Smooth muscle cell of bladder (primary cell): ENCODE results near the gene POLR3B. TPM values are rescaled to one million over a fixed set of nuclear protein-coding genes. Genes with fewer than 3 reads are reported as not detected.

Experiments
- total RNA-seq: library from RNA; depleted of rRNA; stranded (reverse); fragments of >200 nt; gene quantifications from 2 replicates; pipeline ENCODE4 v1.2.3, GENCODE V29; 2014

POLR3B gene
- 12.9 and 13.2 TPM in 2 replicates for total RNA-seq

DNA sequence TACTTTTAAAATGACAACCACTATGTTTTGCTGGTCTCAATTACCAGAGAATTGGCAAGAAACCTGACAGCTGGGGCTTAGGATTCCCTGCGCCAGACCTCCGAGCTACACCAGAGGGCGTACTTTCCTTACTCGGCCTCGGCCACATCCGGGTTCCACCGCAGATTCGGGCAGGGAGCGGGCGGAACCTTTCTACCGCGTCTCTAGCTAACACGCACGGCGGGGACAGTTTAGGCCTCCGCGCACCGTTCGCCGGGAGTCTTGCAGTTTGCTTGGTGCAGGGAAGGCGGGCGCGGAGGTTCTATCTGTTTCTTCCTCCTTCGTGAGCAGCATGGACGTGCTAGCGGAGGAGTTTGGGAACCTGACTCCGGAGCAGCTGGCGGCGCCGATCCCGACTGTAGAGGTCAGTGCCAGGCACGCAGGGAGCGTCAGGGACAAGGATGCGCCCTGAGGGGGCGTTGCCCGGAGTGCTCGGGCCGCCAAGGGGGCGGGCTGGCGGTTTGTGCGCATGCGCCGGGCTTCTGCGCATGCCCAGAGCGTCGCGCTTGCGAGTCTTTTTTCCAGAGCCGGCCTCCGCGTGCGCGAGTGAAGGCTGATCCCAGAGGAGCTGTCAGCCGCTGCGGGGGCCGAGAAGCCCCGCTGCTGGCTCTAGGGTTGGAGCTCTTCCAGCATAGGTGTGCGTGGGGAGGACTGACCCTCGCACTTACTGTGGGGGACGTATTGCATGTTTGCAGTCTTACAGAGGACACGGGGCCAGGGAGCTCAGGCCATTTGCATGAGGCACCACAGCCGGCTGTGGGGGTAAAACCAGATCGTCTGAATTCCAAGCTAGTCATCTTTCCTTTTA, at the start of gene POLR3B:
Gene POLR3B (plus strand): TSS at position 200 of the 847 bp plus-strand sequence. CDS start 132 bp downstream, at position 332.

Other genes starting within 250 kb of the POLR3B start
- gene NUAK1, start 218.8 kb upstream of the POLR3B start, total RNA-seq: 17.9 and 25.8 TPM in 2 replicates
- 228 and 312 TPM in 2 replicates for gene CKAP4, start 109.7 kb upstream of the POLR3B start, total RNA-seq
- gene TCP11L2, start 55.0 kb upstream of the POLR3B start, total RNA-seq: 42.4 and 65.1 TPM in 2 replicates
- gene RFX4, start 225.3 kb downstream of the POLR3B start, total RNA-seq: not detected in 2 replicates